K562 (cell line): ENCODE results near the gene HRG.

ENCODE experiments used
- GABPA ChIP-seq: fragments of 200-800 bp; sonication (Bioruptor generic); conservative IDR thresholded peaks from 2 replicates; pipeline ENCODE4 v1.6.1; 2016; ENCODE audit warnings: low read depth, missing genetic modification characterization, missing compliant biosample characterization
- NFYB ChIP-seq: IDR thresholded peaks from 2 replicates; pipeline ENCODE4 v1.6.1; 2011; ENCODE audit warnings: mild to moderate bottlenecking, moderate library complexity; ENCODE audit not compliant: insufficient read length; ENCODE audit errors: extremely low read depth
- POLR2A ChIP-seq: fragments of 450-650 bp; conservative IDR thresholded peaks from 2 replicates; pipeline ENCODE4 v1.6.1; 2016
- ZC3H11A ChIP-seq: IDR thresholded peaks from 2 replicates; pipeline ENCODE4 v1.6.1; 2012; ENCODE audit warnings: low read depth, low read length, improper control_type of control experiment
- TF ChIP-seq, protein P1 (sequence below): sonication (generic); formaldehyde crosslinking; IDR thresholded peaks from 2 replicates; pipeline ENCODE4 v1.8.1; 2022; ENCODE audit warnings: missing genetic modification reagents

DNA sequence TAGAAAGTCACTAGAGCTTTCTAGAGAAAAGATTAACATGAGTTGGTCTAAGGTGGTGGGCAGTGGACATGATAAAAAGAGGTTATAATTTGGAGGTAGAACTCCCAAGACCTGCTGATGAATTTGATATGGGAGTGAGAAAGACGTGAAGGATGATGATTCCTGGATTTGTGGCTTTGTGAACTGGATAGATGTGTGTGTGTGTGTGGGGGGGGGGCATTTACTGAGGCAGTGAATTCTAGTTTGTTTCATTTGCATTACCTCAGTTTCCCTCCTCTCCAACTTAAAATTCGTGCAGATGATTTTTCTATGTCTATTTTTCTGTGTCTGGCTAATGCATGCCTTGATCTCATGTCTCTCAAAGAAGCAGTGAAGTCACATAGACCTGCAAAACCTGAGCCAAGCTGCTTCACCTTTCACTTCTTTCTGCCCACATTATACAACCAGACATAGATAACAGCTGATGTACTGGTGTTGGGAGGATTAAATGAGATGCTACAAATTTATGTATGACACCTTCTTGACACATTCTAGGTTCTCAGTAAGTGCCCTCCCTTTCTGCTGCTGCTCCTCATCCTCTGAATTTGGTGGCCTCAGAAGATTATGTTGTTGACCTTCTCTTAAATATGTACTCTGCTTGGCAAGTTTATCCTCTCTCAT lies 43.0 kb upstream of the HRG start:
- TF ChIP-seq POLR2A (no peak), ZC3H11A (no peak), NFYB (no peak), GABPA (tag) (no peak)
- TF ChIP-seq, protein P1, sequence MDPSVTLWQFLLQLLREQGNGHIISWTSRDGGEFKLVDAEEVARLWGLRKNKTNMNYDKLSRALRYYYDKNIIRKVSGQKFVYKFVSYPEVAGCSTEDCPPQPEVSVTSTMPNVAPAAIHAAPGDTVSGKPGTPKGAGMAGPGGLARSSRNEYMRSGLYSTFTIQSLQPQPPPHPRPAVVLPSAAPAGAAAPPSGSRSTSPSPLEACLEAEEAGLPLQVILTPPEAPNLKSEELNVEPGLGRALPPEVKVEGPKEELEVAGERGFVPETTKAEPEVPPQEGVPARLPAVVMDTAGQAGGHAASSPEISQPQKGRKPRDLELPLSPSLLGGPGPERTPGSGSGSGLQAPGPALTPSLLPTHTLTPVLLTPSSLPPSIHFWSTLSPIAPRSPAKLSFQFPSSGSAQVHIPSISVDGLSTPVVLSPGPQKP (CRISPR knock-in tag) = no peak
